Smooth muscle cell (in vitro differentiated cells): ENCODE results near the gene NHEJ1. TPM values are rescaled to one million over a fixed set of nuclear protein-coding genes. Genes with fewer than 3 reads are reported as not detected.
A peak's percentile ranks its signal among the peaks of the same experiment; 100 is the strongest.

Experiments used
- DNase-seq: peaks from one replicate; lab custom pipeline; 2025; ENCODE audit not compliant: unreplicated experiment; lab: John Stamatoyannopoulos, UW
- H2AFZ ChIP-seq: fragments of 200-600 bp; sonication (generic); 2 replicates; pipeline ENCODE4 v1.6.0; 2016; ENCODE audit warnings: antibody characterized with exemption, low read depth, mild to moderate bottlenecking
- H3F3A ChIP-seq: fragments of 200-600 bp; sonication (generic); 2 replicates; pipeline ENCODE4 v1.6.0; 2017; ENCODE audit warnings: antibody characterized with exemption, low read depth
- H3K27ac ChIP-seq: fragments of 200-600 bp; sonication (generic); 2 replicates; pipeline ENCODE4 v1.5.1; 2016; ENCODE audit warnings: low read depth, mild to moderate bottlenecking
- H3K27me3 ChIP-seq: fragments of 200-600 bp; sonication (generic); 2 replicates; pipeline ENCODE4 v1.6.1; 2016; ENCODE audit warnings: low read depth, mild to moderate bottlenecking
- H3K36me3 ChIP-seq: fragments of 200-600 bp; sonication (generic); 2 replicates; pipeline ENCODE4 v1.5.1; 2016; ENCODE audit warnings: low read depth
- H3K4me1 ChIP-seq: fragments of 200-600 bp; sonication (generic); 2 replicates; pipeline ENCODE4 v1.5.1; 2016; ENCODE audit warnings: low read depth
- H3K4me2 ChIP-seq: fragments of 200-600 bp; sonication (generic); 2 replicates; pipeline ENCODE4 v1.6.0; 2016; ENCODE audit warnings: mild to moderate bottlenecking
- H3K4me3 ChIP-seq: fragments of 200-600 bp; sonication (generic); 2 replicates; pipeline ENCODE4 v1.5.1; 2016; ENCODE audit warnings: mild to moderate bottlenecking
- H3K79me2 ChIP-seq: fragments of 200-600 bp; sonication (generic); 2 replicates; pipeline ENCODE4 v1.6.0; 2016; ENCODE audit warnings: low read depth, mild to moderate bottlenecking
- H3K9ac ChIP-seq: fragments of 200-600 bp; sonication (generic); 2 replicates; pipeline ENCODE4 v1.6.0; 2016; ENCODE audit warnings: low read depth
- H3K9me3 ChIP-seq: fragments of 200-600 bp; sonication (generic); replicated peaks from 2 replicates; pipeline ENCODE4 v1.5.1; 2016; ENCODE audit warnings: low read depth
- H4K20me1 ChIP-seq: fragments of 200-600 bp; sonication (generic); 2 replicates; pipeline ENCODE4 v1.6.0; 2016; ENCODE audit warnings: low read depth
- WGBS: methylation state at CpG from one replicate; pipeline ENCODE4 v1.1.7; 2016; ENCODE audit warnings: low lambda C conversion rate; 5-methylcytosine and 5-hydroxymethylcytosine counted together
- polyA plus RNA-seq: library from polyadenylated mRNA; unstranded; fragments of >200 nt; fragmentation: Nextera tagmentation; extraction: Ambion mirVana; gene quantifications from 2 replicates; pipeline ENCODE4 v1.2.1, GENCODE V29; 2016
- total RNA-seq: library from RNA; depleted of rRNA; stranded (reverse); fragments of >200 nt; gene quantifications from 2 replicates; pipeline ENCODE4 v1.2.3, GENCODE V29; 2014
- TF ChIP-seq, protein P1 (sequence below): fragments of 200-600 bp; sonication (generic); IDR thresholded peaks from 2 replicates; pipeline ENCODE4 v1.5.1; 2017; ENCODE audit warnings: borderline replicate concordance, mild to moderate bottlenecking, antibody characterized with exemption; ENCODE audit not compliant: insufficient read depth, poor library complexity, severe bottlenecking

The NHEJ1 gene
- total and polyA plus RNA-seq, 2 experiments from 2014 or later, result 6.0 to 8.5 TPM

DNA sequence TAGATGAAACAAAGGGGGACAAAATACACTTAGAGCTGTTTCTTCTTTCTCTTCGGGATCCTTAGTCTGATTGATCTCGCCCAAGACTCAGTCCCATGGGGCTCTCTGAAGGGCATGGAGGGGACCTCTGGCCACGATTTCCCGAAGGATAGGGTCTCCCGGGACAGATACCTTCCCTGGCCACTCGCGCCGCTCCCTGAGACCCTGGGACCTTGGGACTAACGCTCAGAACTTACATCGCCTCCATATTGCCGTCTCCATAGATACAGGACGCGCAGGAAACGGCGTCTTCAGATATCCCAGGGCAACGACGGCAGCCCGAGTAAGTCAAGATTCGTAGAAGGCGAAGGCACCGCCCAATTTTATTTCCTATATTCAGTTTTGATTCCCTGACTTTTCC is 119.4 kb downstream of the NHEJ1 start, which contains the start of gene CFAP65:
CFAP65 (minus strand) TSS at position 265 of the 400 bp plus-strand sequence. CDS start 2,468 bp downstream, outside the sequence.
- Histone ChIP-seq H3K4me1 (no peaks in the 10 kb centered on the region), H3K4me3 (peak within 1 kb of the TSS; percentile 39), H2AFZ (no peak within 1 kb of the TSS), H3K4me2 (peak within 1 kb of the TSS; percentile 81), H3K9me3 (no peaks in the 10 kb centered on the region), H4K20me1 (no peaks in the 10 kb centered on the region), H3F3A (no peaks in the 10 kb centered on the region), H3K79me2 (no peaks in the 10 kb centered on the region), H3K9ac (no peak within 1 kb of the TSS), H3K27ac (no peak within 1 kb of the TSS), H3K36me3 (no peaks in the 10 kb centered on the region), H3K27me3 (peaks cover 68% of the 10 kb centered on the region)
- TF ChIP-seq, protein P1, sequence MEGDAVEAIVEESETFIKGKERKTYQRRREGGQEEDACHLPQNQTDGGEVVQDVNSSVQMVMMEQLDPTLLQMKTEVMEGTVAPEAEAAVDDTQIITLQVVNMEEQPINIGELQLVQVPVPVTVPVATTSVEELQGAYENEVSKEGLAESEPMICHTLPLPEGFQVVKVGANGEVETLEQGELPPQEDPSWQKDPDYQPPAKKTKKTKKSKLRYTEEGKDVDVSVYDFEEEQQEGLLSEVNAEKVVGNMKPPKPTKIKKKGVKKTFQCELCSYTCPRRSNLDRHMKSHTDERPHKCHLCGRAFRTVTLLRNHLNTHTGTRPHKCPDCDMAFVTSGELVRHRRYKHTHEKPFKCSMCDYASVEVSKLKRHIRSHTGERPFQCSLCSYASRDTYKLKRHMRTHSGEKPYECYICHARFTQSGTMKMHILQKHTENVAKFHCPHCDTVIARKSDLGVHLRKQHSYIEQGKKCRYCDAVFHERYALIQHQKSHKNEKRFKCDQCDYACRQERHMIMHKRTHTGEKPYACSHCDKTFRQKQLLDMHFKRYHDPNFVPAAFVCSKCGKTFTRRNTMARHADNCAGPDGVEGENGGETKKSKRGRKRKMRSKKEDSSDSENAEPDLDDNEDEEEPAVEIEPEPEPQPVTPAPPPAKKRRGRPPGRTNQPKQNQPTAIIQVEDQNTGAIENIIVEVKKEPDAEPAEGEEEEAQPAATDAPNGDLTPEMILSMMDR, result no peak
- WGBS, result 6% methylated on average over 21 of the region's 21 CpGs
- DNase-seq, result no peak

DNA sequence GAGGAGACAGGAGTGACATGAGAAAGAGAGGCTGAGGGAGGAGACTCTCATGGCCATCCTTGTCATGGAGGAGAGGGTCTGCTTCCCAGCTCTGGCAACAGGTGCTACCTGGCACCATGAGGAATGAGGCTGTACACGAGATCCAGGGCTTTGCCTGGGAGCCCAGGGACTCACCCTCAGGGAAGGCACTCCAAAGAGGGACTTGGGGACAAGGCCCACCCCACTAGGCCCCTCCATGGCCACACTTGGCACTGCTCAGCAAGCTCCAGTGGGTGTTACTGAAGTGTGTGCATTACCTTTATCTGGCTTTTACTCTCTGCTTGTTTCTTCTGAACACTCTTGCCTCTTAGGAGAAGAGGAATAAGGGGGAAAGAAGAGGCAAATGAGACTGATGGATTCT is 122.0 kb downstream of the NHEJ1 start:
- no peak overlapping the region for H2AFZ ChIP-seq
- H3K36me3 ChIP-seq, result no peaks in the 10 kb centered on the region
- peaks cover 87% of the 10 kb centered on the region for H3K27me3 ChIP-seq
- no peak overlapping the region for H3K4me3 ChIP-seq
- no peaks in the 10 kb centered on the region for H3F3A ChIP-seq
- no peaks in the 10 kb centered on the region for H4K20me1 ChIP-seq
- no peak overlapping the region for H3K9ac ChIP-seq
- no peak overlapping the region for H3K4me2 ChIP-seq
- no peaks in the 10 kb centered on the region for H3K4me1 ChIP-seq
- no peaks in the 10 kb centered on the region for H3K9me3 ChIP-seq
- DNase-seq, result no peak
- TF ChIP-seq, protein P1, result no peak
- WGBS, result 0% methylated on average over 1 of the region's 1 CpG
- H3K79me2 ChIP-seq, result no peaks in the 10 kb centered on the region
- no peak overlapping the region for H3K27ac ChIP-seq

DNA sequence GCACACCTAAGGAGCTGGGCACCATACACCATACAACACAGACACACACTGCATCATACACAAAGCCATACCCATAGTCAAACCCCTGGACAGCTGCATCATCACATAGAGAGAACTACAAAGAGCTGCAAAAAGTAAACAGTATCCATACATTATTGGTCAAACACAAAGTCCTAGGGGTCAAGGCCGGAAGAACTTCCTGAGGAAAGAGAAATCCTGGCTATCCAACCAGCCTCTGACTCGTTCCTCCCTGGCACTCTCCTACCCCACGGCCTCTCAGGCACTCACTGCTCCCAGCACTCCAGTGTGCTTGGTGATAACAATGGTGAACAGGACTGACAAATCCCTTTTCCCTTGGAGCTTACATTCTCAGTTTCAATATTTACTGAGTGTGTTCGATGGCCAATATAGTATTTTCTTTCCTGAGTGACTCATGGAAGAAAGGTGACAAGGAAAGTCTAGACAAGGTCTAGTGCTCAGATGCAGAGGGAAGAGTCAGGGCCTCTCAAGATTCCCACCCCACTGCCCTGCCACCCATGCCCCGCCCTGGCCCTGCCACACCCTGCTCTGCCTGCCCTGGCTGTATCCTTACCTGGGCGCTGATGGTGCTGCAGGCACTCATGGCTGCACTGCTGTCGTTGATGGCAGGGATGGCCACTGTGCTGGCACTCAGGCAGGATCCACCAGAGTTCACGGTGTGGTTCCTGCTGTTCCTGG is 122.7 kb downstream of the NHEJ1 start:
- Histone ChIP-seq H3K9me3 (no peaks in the 10 kb centered on the region), H3F3A (no peaks in the 10 kb centered on the region), H3K4me1 (no peaks in the 10 kb centered on the region), H2AFZ (no peak overlapping the region), H3K4me2 (no peak overlapping the region), H3K27ac (no peak overlapping the region), H3K9ac (no peak overlapping the region), H3K27me3 (peaks cover 87% of the 10 kb centered on the region), H3K79me2 (no peaks in the 10 kb centered on the region), H4K20me1 (no peaks in the 10 kb centered on the region), H3K4me3 (no peak overlapping the region), H3K36me3 (no peaks in the 10 kb centered on the region)
- TF ChIP-seq, protein P1, result no peak
- 65% methylated on average over 8 of the region's 8 CpGs for WGBS
- no peak for DNase-seq

DNA sequence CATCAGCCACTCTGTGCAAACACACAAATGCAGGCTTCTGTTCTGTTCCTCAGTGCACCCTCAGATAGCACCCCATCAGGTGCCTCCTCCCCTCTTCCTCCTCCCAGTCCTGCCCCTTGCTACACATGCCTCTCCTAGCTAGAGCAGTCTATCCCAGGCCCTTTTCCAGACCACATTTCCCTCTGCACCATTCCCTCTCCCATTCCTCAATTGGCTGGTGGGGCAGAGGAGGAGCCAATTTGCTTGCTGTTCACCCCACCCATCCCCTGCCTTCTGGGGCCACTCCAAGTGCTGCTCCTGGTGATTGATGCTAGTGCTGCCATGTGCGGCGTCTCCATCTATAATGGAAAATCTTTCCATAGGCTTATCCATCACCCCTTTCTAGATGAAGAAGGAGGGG is 124.7 kb downstream of the NHEJ1 start:
- no peak overlapping the region for H3K4me3 ChIP-seq
- H3K9me3 ChIP-seq, result no peaks in the 10 kb centered on the region
- peaks cover 78% of the 10 kb centered on the region for H3K27me3 ChIP-seq
- no peak overlapping the region for H3K27ac ChIP-seq
- no peaks in the 10 kb centered on the region for H4K20me1 ChIP-seq
- H3K9ac ChIP-seq, result no peak overlapping the region
- H3F3A ChIP-seq, result no peaks in the 10 kb centered on the region
- DNase-seq, result no peak
- H2AFZ ChIP-seq, result no peak overlapping the region
- no peaks in the 10 kb centered on the region for H3K36me3 ChIP-seq
- no peak overlapping the region for H3K4me2 ChIP-seq
- TF ChIP-seq, protein P1, result no peak
- no peaks in the 10 kb centered on the region for H3K4me1 ChIP-seq
- 86% methylated on average over 2 of the region's 2 CpGs for WGBS
- no peaks in the 10 kb centered on the region for H3K79me2 ChIP-seq
